ENCODE measurements around the gene CASP3.
"Not testable (repeated sequence)": the region's sequence is repeated elsewhere in the genome, so short reads cannot be mapped to it uniquely, and the experiment has no call there.

Gene CASP3

DNA sequence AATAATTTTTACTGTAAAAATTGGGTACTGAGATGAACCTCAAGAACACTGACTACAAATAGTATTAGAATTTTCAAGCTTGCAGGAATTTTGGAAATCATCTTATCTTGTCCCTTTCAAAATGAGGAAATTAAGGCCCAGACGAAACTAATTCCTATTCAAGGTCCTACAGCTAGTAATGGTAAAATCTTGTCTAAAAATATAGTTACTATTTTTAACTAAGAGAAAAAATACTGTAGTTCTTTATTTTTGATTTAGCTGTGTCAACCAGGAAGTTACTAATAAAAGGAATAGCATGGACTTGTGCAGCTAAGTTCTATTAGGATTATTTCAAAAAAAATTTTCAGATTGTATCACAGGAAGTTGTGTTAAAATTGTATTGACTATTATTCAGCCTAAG lies 13.0 kb upstream of the CASP3 start:
- DNase-seq = no peak

DNA sequence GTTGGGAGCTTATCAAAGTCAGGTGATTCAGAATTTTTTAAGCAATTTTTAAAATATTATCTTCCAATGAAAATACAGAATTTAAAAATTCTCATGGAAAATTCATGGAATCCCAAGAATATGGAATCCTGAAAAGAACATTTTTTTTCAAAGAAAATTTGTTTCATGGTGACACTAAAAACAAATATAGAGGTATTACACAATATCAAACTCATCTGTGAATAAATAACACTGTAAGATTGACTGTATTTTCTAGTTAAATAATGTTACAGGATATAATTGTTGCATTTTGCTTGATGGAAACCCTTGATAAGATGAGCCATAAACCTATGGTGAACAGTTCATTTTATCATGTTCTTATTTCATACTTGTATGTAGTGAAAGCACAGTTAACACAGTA lies 11.7 kb upstream of the CASP3 start:
- no peak for DNase-seq

DNA sequence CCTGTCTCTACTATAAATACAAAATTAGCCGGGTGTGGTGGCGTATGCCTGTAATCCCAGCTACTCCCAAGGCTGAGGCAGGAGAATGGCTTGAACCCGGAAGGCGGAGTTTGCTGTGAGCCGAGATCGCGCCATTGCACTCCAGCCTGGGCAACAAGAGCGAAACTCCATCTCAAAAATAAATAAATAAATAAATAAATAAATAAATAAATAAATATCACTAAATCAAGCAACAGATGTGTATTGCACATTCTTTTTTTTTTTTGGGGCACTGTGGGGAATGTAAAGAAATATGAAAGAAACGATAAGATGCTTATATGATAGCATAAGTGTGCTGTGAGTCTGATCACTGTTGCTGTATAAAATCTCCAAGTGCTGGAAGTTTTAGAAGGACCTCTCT lies 8.6 kb upstream of the CASP3 start:
- not testable (repeated sequence) for DNase-seq

DNA sequence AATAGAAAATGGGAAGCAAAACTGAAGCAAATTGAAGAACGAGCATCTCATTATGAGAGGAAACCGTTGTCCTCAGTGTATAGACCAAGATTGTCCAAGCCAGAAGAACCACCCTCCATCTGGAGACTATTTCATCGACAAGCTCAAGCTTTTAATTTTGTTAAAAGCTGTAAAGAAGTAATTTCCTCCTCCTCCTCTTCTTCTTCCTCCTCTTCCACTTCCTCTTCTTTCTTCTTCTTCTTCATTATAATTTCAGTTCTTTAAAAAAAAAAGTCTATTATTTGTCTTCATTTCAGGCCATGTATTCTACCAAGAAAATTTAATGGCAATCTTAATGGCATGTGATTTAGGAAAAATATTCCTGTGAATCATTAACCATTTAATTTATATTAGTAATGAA lies 7.9 kb upstream of the CASP3 start:
- no peak for DNase-seq

DNA sequence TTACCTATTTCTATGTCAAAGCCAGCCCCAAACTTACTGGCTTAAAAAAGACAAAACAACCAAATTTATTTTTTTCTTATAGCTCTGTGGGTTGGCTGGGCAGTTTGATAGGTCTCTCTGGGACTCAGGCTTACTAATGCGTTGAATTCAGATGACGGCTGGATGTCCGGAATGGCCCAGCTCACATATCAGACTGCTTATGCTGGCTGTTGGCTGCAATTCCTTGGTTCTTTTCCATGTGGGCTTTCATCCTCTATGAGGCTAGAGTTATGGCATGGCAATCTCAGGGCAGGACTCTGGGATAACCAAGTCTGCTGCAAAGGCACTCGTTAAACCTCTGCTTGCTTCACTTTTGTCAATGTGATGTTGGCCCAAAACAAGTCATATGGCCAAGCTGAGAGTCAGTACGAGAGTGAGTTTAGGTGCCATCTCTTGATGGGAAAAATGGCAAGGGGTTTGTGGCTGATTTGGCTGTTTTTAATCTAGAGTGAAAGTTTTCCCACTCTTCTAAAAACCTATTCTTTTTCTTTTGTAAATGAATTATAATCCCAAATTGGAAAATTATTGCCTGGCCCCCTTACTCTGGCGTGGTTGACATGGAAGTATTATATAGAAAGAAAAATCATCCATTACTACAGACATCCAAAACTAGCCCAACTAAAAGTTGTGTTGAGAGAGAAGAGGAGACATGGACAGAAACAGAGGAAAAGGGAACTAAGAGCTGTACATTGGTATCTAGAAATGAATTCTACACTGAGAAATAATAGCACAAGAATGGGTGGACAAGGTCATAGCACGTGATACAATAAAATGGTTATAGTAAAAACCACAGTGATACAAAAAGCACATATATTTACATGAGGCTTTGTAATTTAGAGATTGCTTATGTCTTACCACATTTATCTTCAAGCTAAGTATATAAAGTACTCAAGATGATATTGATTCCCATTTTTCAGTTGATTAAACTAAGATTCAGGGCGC lies 6.9 kb upstream of the CASP3 start:
- DNase-seq = no peak

DNA sequence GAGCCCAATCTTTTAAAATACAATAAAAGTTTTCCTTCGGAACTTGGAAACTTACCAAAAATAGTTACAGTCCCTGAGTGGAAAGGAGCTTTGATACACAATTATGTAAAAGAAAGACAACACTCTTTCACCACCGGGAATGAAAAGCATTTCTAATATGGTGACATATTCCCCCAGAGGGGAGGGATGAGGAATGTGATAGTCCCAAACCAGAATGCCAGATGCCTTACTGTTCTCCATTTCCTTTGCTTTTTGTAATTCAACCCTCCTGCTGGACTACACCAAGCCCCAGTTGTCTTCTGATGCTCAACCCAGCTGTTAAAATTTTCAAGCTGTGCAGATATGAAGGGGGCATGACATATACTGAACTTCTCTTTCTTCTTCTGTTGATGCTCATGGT lies 4.4 kb upstream of the CASP3 start:
- no peak for DNase-seq

DNA sequence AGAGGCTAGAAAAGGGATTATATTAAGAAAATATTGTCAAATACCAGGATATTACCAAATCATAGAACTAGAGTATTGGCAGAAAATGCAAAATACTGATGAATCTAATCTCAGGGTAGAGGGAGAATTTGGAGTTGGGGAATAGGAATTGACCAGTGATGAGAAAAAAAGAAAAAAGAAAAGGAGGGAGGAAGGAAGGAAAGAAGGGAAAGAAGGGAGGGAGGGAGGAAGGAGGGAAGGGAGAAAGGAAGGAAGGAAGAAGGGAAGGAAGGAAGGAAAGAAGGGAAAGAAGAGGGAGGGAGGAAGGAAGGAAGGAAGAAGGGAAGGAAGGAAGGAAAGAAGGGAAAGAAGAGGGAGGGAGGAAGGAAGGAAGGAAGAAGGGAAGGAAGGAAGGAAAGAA lies 3.4 kb upstream of the CASP3 start:
- DNase-seq = not testable (repeated sequence)

DNA sequence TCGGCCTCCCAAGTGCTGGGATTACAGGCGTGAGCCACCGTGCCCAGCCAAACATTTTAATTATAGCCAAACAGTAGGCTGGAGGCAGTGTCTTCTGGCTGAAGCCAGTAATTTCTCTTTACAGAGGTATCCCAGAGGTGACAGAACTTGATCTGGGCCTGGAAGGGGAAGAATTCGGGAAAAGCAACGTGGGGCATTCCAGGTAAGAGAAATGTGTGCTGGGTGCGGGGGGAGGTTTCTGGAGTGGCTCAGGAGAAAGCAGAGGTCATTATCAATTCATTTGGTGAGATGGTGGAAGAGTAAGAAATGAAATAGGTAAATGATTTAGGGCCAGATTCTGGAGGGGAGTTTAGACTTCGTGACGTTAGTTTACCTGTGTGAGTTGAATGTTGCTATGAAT lies 2.7 kb upstream of the CASP3 start:
- no peak for DNase-seq

DNA sequence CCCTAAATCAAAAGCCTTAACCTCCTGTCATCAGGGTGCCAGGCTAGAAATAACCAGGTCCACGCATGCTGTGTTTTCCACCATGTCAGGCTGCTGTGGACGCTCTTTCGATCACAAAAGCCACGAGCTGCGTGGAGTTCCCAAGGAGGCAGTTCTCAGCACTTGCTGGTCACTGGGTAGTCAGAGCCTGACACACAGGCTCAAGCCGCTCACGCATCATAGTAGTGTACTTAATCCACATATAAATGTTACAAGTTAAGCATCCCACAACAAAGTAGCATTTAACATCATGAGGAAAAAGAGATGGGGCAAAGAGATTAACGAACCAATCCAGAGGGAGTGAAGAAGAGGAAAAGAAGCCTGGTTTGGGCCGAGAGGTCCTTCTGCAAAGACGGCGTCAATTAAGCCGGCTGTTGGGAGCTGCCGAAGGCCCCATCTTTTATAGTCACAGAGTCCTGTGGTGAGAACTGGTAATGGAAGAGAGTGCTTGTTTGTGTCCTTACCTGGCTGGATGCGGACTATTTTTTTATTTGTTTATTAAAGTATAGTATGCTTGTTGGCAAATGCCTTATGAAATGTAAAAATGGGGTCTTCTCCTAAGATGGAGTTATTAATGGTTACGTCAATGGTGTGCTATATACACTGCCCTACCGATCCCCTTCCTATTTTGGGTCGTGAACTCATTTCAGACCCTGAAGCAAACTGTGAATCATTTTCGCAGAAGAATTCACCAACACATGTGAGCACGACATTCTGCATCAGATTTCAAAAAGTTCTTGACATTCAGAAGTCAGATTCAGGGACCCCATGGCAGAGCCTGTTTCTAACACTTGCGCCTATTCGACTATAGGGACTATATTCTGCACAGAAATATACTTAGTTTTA lies 966 bp upstream of the CASP3 start:
- DNase-seq = peak in 2 of 14 donors; percentile 50 to 51

DNA sequence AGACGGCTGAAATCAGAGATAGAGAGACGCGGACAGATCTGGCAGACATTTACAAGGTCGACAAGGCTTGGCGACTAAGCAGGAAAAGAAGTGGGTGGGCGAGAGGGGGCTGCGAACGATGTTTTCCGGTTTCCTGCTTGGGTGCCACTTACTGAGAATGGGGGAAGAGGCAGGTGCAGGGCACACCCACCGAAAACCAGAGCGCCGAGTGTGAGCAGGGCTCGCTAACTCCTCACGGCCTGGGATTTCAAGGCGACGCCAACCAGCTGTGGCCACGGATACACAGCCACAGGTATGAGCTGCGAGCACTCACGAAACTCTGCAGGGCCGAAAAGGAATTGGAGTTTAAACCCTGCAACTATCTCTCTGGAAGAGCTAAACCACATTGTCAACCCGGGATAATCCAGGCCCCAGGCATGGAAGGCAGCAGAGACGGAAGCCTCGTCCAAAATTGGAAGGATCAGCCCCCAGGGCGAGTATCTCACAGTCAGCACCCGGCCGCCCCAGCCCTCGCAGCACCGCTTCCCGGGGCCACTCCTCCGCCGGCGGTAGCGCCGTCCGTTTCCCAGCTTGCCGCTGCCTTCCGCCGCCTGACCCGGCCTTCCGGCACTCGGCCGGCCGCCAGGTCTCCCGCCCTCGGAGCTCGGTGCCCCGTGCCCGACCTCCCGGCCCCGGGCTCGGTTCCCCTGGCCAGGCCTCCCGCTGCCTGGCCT lies 778 bp downstream of the CASP3 start:
- peak in 11 of 14 donors; percentile 50 to 76 (median 66) for DNase-seq

DNA sequence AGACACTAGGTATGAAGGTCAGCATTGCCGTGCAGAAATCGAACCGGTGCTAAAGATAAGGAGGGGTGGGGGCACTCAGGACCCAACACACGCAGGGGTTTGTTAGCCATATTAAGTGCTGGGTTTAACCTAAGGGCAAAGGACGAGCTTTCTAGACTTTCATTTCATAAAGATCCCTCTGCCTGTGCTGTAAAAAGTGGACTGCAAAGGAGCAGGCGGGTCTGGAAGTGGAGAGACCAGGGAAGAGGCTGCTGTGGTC lies 1.3 kb downstream of the CASP3 start:
- DNase-seq = peak in 2 of 14 donors; percentile 30 to 36

DNA sequence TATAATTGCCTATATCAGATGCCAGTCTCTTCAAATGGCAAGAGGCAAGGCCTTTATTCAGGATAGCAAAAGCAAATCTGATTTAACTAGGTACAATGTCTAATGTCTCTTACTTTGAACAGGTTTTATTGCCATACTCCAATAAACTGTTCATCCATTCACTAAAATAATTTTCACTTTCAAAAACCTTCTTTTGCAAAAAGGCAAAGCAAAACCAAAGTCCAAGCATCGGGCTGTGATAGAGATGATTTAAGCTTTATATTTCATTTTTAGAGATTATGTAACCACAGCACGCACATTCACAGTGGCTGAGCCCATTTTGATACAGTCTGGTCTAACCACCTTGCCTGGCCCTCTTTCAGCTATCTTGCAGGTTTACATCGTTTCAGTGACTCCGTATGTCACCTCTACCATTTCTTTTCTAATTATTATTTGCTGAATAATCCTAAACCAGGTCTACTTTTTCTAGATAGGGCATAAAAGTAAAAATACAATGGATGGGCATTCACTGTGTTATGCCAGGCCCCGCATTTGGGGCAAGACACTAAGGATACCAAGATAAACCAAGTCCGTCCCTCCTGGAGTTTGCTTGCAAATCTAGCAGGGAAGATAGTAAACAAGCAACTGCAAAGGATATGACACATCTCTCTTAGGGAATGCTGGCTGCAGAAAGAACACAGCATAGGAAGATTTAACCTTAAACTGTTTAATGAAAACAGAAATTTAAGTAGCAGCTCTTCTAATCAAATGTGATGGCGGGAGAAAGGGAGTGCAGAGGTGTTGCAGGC lies 1.8 kb downstream of the CASP3 start:
- peak in 1 of 14 donors; percentile 55 for DNase-seq

DNA sequence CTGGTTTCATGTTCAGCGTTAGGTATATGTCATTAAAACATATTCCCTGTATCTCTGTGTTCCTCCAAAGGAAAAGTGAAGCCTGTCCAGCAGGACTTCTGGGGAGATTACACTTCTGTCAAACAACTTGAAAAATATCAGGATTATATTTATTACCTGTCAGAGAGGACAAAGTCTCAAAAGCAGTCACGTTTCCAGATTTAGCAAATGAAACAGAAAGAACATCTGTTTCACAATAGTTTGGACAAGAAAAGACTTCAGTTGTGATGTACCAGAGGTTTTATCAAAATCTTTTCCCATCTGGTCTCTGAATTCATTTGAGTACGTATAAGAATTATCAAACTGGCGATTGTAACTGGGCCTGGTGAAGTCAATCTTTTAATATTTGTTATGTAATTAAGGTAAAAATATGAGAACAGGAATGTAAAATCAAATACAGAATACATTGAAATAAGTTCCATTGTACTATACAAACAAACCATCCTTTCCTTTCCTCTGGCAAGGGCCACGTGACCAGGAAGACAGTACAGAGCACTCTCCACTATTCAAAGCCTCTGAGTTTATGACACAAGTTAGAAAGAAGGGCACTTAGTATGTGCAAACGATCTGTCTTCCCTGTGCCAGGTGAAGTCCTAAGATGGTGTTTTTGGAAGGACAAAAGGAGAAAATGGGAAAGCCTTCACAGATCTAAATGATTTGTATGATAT lies 3.2 kb downstream of the CASP3 start:
- peak in 3 of 14 donors; percentile 1 to 21 (median 12) for DNase-seq

DNA sequence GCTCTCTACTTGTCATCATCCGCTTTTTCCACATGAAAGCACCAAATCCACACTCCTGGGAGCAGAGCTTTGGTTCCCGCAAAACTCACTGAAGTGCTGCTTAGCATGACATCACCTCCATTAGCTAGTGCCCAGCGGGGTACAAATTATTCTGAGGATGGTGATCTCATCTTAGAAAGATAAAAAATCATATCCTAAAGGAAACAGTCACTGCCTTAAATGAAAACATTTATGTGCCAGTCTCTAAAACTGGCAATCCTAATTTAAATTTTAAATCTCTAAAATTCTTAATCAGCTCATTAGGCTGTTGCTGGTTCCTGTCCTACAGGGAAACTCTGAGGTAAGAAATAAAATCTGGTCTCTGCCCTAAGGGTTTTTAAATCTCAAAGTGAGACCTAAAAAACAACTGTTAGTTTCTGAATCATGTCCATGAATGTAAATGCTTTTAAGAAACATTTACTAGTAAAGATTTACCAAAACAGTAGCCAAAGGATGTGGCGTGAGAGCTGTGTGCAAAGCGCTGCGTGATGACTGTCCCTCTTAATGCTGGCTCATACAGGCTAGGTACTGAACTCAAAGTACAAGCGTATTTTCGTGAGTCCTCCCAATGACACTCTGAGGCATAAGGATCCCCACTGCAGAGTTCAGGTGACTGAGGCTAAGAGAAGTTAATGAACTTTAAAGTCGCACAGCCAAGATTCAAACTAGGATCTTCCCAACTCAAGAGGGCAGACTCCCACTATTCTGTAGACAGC lies 4.5 kb downstream of the CASP3 start:
- peak in 1 of 14 donors; percentile 27 for DNase-seq

DNA sequence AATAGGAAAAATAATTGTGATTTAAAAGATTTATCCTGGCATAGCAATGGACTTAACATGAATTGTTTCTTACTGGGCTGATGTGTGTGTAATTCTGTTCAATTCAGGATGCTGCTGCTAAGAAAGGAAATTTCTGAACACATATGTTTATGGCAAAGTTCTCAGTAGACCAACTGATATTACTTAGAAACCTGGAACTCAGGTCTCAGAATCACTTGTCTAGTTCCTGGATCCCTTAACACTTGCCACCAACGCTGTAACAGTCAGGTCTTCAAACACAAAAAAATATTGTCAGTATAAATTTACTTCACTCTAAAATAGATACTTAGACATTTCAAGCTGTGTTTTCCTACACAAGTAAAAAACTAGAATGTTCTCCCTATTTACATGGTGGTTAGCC lies 5.5 kb downstream of the CASP3 start:
- no peak for DNase-seq

DNA sequence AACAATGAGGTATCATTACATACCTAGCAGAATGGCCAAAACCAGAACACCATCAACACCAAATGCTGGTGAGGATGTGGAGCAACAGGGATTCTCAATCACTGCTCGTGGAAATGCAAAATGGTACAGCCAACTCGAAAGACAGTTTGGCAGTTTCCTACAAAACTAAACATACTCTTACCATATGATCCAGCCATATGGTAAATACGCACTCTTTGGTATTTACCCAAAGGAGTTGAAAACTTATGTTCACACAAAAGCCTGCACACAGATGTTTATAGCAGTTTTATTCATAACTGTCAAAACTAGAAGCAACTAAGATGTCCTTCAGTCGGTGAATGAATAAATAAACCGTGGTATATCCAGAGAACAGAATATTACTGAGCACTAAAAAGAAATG lies 7.8 kb downstream of the CASP3 start:
- DNase-seq = no peak

DNA sequence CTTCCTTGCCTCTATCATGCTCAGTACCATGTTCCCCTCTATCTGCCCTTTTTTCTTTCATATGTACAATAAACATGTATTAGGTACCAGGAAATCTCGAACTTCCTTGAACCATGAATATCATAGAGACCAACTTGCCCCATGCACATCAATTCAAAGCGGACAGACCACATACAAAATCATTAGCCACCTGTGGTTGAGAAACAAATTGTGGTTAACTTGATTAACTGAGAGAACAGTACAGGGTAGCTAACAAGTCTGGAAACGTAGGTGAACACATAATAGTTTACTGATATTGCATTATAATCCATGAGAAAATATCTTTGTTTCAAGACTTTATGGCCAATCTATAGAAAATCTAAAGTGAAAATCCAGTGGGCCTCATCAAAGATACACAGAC lies 8.2 kb downstream of the CASP3 start:
- DNase-seq = no peak

DNA sequence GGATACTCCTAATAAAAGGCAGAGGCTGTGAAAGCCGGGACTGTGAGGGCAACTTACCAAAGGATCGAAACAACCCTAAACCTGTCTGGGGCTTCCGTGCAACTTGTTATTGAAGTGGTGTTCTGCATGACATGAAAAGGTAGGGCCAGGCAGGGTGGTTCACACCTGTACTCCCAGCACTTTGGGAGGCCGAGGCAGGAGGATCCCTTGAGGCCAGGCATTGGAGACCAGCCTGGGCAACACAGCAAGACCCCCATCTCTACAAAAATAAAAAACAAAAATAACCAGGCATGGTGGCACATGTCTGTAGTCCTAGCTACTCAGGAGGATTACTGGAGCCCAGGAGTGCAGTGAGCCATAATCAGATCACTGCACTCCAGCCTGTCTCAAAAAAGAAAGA lies 12.3 kb downstream of the CASP3 start:
- no peak for DNase-seq

DNA sequence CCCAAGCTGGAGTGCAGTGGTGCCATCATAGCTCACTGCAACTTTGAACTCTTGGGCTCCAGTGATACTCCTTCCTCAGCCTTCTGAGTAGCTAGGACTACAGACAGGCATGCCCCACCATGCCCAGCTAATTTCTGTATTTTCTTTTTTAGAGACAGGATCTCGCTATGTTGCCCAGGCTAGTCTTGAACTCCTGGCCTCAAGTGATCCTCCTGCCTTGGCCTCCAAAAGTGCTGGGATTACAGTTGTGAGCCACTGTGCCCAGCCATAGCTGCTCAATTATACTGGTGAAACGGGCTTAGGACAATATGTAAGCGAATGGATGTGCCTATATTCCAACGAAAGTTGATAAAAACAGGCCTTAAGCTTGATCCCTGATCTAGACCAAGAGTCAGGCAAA lies 13.1 kb downstream of the CASP3 start:
- DNase-seq = no peak

DNA sequence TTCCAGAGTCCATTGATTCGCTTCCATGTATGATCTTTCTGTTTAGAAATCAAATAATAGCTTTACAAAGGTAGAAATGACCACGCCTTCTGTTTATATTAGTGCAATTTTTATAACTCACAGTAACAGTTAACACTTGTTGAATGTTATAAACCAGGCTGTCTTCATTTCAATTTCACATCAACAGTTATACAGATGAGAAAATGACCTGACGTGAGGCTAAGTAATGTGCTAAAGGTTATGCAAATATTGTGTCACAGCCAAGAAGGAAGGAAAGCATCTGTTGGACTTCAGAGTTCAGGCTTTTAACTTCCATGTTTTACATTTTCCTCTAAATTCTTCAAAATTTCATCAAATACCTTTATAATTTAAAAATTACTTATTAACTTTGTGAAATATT lies 13.9 kb downstream of the CASP3 start:
- DNase-seq = no peak

DNA sequence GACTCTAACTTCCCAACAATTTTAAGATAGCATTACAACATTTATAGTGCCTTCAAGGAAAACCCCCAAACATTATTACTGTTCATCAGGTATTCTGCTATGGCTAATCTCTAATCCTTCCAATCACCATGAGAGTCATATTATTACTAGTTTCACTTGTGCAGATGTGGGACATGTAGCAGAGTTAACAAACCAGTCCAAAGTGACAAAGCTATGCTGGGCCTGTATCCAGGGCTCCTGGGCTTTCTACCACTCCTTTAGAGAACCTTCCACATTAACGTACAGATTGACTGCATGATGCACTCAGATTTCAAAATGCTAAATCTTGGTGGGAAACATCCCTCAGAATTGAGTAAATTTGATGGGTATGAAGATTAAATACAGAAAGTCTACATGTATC lies 16.4 kb downstream of the CASP3 start:
- DNase-seq = no peak

Data from C1 segment of cervical spinal cord (tissue), 14 donors.